ENCODE measurements around the gene MINDY4. TPM values are rescaled to one million over a fixed set of nuclear protein-coding genes. Genes with fewer than 3 reads are reported as not detected.

The MINDY4 gene
- total and polyA plus RNA-seq, 2 of the 8 experiments (the other 6 are each of a cell fraction or from before 2014, with no cell fraction given) = 1.3 to 3.6 TPM

DNA sequence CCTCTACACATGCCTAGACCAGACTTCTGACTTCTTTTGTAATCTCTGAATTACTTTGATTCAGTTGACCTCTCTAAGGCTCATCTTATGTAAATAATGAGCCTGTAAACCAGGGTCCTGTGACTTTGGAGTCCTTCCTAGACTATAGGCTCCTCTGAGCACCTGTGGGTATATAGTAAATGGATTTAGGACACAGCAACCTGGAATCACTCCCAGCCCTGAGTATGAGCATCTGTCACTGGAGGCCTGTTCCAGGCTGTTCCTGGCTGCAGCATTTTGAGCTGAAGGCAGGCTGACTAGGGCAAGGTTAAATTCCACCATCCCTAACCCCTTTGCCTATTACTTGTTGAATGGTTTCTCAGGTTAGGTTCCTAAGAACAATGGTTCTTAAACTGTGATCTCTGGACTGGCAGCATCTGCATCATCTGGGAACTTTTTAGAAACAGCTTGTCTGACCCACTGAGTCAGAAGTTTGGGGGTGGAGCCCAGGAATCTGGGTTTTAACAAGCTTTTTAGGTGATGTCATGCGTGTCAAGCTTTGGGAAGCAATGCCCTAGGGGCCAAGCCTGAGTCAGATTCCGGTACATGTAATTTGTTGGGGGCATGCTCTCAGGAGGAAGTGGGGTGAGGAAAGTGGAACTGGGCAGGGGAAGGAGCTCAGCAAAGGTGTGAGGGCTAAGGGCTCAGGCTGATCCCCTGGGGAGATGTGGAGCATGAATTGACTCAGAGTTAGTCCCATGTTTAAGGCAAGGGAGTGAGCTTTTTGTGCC is 28.2 kb downstream of the MINDY4 start (continued):
- TF ChIP-seq, protein P1, sequence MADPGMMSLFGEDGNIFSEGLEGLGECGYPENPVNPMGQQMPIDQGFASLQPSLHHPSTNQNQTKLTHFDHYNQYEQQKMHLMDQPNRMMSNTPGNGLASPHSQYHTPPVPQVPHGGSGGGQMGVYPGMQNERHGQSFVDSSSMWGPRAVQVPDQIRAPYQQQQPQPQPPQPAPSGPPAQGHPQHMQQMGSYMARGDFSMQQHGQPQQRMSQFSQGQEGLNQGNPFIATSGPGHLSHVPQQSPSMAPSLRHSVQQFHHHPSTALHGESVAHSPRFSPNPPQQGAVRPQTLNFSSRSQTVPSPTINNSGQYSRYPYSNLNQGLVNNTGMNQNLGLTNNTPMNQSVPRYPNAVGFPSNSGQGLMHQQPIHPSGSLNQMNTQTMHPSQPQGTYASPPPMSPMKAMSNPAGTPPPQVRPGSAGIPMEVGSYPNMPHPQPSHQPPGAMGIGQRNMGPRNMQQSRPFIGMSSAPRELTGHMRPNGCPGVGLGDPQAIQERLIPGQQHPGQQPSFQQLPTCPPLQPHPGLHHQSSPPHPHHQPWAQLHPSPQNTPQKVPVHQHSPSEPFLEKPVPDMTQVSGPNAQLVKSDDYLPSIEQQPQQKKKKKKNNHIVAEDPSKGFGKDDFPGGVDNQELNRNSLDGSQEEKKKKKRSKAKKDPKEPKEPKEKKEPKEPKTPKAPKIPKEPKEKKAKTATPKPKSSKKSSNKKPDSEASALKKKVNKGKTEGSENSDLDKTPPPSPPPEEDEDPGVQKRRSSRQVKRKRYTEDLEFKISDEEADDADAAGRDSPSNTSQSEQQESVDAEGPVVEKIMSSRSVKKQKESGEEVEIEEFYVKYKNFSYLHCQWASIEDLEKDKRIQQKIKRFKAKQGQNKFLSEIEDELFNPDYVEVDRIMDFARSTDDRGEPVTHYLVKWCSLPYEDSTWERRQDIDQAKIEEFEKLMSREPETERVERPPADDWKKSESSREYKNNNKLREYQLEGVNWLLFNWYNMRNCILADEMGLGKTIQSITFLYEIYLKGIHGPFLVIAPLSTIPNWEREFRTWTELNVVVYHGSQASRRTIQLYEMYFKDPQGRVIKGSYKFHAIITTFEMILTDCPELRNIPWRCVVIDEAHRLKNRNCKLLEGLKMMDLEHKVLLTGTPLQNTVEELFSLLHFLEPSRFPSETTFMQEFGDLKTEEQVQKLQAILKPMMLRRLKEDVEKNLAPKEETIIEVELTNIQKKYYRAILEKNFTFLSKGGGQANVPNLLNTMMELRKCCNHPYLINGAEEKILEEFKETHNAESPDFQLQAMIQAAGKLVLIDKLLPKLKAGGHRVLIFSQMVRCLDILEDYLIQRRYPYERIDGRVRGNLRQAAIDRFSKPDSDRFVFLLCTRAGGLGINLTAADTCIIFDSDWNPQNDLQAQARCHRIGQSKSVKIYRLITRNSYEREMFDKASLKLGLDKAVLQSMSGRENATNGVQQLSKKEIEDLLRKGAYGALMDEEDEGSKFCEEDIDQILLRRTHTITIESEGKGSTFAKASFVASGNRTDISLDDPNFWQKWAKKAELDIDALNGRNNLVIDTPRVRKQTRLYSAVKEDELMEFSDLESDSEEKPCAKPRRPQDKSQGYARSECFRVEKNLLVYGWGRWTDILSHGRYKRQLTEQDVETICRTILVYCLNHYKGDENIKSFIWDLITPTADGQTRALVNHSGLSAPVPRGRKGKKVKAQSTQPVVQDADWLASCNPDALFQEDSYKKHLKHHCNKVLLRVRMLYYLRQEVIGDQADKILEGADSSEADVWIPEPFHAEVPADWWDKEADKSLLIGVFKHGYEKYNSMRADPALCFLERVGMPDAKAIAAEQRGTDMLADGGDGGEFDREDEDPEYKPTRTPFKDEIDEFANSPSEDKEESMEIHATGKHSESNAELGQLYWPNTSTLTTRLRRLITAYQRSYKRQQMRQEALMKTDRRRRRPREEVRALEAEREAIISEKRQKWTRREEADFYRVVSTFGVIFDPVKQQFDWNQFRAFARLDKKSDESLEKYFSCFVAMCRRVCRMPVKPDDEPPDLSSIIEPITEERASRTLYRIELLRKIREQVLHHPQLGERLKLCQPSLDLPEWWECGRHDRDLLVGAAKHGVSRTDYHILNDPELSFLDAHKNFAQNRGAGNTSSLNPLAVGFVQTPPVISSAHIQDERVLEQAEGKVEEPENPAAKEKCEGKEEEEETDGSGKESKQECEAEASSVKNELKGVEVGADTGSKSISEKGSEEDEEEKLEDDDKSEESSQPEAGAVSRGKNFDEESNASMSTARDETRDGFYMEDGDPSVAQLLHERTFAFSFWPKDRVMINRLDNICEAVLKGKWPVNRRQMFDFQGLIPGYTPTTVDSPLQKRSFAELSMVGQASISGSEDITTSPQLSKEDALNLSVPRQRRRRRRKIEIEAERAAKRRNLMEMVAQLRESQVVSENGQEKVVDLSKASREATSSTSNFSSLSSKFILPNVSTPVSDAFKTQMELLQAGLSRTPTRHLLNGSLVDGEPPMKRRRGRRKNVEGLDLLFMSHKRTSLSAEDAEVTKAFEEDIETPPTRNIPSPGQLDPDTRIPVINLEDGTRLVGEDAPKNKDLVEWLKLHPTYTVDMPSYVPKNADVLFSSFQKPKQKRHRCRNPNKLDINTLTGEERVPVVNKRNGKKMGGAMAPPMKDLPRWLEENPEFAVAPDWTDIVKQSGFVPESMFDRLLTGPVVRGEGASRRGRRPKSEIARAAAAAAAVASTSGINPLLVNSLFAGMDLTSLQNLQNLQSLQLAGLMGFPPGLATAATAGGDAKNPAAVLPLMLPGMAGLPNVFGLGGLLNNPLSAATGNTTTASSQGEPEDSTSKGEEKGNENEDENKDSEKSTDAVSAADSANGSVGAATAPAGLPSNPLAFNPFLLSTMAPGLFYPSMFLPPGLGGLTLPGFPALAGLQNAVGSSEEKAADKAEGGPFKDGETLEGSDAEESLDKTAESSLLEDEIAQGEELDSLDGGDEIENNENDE (IDR thresholded peaks at IDR 0.05; ENCODE audit: insufficient replicate concordance, low read length) = no peak
- TF ChIP-seq EGR1 (IDR thresholded peaks at IDR 0.05; ENCODE audit: borderline replicate concordance, low read depth, low read length) (no peak), JUND (IDR thresholded peaks at IDR 0.05; ENCODE audit: low read length) (no peak), JUN (IDR thresholded peaks at IDR 0.05; ENCODE audit: low read depth, low read length) (no peak), RXRA (IDR thresholded peaks at IDR 0.05; ENCODE audit: insufficient read depth, low read depth, low read length) (no peak)
- TF ChIP-seq, protein P2, sequence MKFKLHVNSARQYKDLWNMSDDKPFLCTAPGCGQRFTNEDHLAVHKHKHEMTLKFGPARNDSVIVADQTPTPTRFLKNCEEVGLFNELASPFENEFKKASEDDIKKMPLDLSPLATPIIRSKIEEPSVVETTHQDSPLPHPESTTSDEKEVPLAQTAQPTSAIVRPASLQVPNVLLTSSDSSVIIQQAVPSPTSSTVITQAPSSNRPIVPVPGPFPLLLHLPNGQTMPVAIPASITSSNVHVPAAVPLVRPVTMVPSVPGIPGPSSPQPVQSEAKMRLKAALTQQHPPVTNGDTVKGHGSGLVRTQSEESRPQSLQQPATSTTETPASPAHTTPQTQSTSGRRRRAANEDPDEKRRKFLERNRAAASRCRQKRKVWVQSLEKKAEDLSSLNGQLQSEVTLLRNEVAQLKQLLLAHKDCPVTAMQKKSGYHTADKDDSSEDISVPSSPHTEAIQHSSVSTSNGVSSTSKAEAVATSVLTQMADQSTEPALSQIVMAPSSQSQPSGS (IDR thresholded peaks at IDR 0.05; ENCODE audit: low read length) = no peak

Data from H1 (cell line).